Stimulated activated CD8-positive, alpha-beta memory T cell treated with anti-CD3 and anti-CD28 coated beads, Interleukin-7, amount 100 ng/mL, for 48 hours (primary cell): ENCODE measurements around the gene MAPRE3.

Source experiments
- DNase-seq, 2 donors: peaks; one replicate each; pipeline ENCODE4 v3.0.0-alpha.2; 2020; ENCODE audit warnings: low read depth in 1 of 2; ENCODE audit errors: extremely low read depth in 1 of 2

The MAPRE3 gene

DNA sequence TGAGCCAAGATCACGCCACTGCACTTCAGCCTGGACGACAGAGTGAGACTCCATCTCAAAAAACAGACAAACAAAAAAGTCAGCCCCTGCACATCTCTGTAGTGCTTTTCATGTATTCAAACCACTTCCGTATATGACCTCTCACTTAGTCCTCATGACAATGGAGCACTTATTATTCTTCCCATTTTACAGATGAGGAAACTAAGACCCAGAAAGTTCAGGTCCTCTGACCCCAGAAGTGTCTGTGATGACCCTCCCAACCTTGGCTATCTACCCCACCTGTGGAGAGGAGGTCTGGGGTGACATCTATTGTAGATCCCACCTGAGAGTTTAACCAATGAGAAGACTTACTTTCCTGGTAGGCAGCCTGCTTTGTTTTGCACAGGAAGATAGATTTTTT, 21.6 kb upstream of the MAPRE3 start:
- no peak for DNase-seq

DNA sequence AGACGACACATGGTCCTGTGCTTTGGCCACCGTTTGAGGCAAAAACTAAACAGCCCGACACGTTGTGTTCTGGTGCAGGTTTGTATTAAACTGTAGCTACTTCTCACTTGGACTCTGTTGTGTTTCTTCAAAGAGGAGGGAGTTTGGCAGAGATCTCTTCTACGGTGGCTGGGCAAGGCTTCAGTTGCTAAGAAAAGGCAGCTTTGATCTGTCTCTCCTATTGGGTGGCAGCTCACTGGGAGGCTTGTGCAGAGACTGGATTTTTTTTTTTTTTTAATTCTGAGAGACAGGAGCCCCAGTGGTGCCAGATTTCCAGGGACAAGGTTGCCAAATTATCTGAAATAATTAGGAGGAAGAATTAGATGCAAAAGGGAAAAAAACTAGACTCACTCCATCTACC, 20.2 kb upstream of the MAPRE3 start:
- DNase-seq = no peak

DNA sequence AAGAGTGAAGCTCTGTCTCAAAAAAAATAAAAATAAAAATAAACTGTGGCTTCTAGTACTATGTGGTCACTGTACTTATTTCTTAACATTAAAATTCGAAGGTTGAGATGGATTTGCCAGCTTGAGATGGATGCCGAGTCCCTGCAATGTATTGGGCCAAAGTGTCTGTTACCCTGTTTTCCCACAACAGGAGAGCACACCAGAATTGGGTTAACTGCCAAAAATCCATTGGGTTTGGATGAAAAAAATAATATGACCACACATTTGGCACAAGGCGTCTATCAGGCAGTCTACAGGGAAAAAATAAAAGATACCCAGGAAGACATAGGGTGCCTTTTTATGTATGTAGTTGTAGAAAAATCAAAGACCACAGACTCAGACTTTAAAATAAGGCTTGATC, 19.2 kb upstream of the MAPRE3 start:
- no peak for DNase-seq

DNA sequence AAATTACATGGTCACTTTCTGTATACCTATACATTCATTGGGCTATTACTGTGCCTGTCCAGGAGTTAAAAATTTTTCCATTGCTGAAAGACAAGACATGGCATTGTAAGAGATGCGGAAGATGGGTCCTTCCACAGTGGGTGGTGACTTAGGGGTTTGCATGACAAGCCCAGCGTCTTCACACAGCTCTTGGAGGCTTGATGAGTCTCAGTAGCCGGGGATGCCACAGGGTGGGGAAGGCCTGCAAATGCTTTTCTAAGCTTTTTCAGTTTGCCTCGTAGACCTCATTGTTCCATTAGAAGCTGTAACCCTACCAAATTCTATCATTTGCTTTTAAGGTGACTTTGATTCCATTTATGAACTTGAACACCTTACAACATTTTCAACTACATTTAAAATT, 18.1 kb upstream of the MAPRE3 start:
- DNase-seq = no peak

DNA sequence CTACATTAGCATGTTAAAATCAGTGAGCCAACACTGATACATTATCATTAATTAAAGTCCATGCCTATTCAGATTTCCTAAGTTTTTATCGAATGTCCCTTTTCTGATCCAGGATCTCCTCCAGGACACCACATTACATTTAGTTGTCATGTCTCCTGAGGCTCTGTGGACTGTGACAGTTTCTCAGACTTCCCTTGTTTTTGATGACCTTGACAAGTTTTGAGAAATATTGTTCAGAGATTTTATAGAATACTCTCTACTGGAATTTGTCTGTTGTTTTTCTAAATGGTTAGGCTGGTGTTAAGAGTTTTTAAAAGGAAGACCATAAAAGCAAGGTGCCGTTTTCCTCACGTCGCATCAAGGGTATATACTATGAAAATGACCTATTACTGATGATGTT, 16.3 kb upstream of the MAPRE3 start:
- no peak for DNase-seq

DNA sequence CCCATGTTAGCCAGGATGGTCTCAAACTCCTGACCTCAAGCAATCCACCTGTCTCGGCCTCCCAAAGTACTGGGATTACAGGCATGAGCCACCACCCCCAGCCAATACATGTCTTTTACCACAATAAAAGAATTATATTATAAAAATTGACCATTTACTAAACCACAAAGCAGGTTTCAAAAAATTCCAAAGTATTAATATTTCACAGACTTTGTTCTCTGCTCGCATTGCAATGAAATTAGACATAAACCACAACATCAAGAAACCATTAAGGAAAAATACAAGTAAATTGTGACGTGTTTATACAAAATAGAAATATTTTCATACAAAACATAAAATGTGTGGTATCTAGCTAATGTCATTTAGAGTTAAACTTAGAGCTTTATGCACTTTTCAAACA, 13.4 kb upstream of the MAPRE3 start:
- no peak for DNase-seq

DNA sequence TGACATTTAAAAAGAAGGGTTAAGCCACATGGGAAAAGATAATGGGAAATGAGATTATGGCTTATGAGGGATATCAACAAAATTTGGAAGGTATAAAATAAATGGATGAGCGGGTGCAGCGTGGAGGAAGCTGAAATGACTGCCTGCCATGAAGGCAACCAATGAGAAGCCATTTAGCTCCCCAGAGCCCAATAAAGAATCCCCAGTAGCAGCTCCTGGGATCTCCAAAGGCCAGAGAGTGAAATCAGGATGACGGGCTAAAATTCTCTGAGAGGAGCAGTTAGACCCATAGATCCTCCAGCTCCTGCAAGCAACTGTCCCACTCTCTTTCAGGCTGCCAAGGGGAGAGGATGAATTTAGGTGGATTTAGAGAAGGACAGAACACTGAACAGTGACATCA, 12.9 kb upstream of the MAPRE3 start:
- DNase-seq = no peak

DNA sequence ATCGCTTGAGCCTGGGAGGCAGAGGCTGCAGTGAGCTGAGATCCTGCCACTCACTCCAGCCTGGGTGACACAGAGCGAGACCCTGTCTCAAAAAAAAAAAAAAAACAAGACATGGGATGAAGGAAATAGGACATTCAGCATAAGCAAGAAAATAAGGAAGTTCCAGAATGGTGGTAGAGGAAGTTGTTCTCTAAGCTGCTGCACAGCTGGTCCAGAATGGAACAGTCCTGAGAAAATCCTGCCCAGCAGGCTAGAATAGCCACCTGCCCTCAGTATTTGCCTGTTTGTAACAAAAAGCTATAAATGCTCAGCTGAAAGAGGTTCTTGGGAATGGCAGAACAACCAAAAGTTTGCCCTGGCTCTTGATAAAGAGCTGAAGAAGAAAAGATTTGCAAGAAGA, 11.1 kb upstream of the MAPRE3 start:
- no peak for DNase-seq

DNA sequence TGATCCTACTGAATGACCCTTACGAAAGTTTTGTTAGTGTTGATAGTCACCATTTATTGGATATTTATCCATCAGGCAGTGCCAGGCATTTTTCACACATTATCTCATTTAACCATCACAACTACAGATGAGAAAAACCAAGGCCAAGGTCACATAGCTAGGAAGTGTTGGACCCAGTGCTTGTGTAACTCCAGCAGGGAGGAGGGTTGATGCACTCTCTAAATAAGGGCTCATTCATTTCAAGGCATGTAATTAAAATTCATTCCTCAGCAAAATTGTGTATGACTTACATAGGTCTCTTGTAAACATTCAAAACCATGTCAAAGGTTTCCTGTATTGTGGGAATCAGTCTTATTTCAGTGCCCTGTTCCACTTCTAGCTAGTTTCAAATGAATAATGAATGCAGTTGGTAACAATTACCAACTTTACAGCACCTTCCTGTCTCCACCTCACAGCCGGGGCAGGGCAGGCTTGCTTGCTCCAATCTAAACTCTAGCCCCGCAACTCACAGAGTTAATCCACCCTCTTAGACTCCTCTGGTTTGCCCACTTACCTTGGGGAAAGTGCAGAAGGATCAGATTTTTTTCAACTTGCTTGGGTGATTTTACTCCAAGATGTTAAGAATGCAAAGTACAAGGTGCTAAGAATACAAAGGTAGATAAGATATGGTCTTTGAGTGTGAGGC, 5.8 kb upstream of the MAPRE3 start:
- DNase-seq = no peak

DNA sequence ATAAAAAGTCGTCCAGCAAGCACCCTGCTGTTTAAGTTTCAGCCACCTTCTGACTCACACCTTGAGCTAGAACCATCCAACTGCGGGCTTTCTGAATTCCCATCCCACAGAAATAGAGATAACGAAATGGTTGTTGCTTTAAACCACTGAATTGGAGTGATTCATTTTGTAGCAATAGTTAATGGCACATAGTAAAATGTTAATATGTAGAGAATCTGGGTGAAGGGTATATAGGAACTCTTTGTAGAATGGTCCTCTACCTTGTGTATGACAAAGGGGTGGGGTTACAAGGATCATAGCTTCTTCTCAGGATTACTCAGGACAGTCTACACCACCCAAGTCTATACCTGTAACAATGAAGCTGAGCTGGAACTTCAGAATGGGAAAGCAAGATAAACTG, 2.4 kb upstream of the MAPRE3 start:
- no peak for DNase-seq

DNA sequence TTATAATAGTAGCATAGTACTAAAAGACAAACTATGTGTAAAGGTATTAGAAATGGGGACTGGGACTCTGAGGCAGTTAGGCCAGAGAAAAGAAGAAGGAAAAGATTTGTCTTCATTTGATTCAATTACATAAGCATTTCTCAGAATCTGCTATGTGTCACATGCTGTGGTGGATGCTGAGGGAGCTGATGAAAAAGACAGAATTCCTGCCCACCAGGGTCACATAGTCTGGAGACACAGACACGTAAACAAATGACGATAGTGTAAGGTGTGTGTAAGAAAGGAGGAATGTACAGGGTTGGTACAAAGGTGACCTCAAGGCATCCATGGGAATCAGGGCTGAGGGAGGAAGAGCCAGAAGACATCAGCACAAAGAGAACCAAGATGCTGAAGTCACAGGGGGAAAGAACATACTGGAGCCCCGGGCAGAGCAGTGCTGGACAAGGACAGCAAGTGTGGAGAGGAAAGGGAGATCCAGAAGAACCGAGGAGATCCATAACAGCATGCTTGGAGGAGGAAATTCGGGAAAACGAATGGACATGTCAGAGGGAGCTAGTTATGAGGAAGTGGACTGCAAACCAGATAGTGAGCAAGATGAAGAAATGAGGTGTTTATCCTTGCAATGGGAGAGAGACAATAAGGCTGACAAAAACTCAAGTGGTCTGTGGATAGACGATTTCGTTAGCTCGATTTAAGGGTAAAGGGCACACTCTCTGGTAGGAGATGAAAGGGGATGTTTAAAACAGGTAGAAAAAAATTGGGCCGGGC, 1.2 kb upstream of the MAPRE3 start:
- DNase-seq = no peak

DNA sequence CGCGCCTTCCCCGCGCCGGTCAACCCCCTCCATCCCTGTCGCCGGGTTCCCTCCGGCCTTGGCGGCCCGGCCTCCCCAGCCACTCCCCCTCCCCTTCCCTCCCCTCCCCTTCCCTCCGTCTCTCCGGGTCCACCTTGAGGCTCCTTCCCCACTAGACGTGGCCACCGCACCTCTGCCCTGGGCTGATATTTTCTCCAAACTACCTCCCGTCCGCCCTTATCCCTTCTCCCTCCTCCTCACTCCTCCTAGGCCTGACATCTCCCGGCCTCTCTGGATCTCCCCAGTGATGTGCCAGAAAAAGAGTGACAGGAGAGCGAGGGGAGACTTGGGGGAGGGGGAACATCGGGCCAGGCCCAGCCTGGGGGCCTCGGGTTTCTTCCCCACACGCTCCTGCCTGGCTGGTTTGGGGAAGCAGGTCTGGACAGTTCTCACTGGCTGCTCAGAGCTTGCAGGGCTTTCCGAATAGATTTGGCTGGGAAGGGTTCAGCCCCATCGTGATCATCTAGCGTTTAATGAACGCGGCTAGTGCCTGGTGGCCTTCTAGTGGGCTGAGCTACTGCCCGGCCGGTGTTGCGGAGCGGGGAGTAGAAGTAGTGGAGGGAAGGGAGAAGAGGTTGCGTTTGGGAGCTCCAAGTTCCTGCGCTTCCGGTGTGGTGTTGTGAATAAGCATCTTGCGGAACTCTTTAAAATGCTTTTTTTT, 641 bp downstream of the MAPRE3 start:
- no peak for DNase-seq

DNA sequence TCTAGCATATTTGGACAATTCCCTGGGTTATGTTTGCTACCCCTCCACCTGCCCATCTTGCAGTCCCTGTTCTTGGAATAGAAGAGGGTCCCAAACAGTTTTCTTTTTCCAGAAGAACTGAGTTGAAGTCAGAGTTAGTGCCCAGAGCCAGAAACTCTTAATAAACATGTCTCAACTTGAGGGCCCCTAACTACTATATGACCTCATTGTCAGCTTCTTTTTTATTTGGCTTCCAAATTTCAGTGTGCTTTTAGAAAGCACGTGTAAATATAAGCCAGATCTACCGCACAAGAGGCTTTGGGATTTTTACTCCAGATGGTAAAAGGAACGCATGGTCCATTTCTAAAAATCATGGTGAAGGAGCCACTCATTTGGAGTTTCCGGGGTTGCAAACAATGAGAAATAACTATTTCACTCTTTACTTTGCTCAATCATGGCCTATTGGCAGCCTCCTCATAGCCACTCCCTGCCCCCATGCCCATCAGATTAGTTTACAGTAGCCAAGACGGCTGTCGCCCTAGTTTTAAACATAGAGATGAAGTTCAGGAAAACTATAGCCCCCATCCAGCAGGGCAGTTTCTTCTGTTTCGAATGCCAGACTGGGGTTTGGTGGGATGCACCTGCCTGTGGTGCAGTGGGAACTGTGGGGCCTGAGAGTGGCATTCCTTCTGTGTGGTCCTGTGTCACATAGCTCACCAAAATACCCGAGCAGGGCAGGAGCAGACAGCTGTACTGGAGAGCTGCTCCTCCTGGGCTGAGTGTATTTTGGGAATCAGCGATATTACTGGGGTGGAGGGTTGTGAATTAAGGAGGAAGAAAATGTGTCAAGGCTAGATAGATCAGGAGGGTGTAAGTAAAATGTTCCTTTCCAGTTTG, 1.7 kb downstream of the MAPRE3 start:
- no peak for DNase-seq

DNA sequence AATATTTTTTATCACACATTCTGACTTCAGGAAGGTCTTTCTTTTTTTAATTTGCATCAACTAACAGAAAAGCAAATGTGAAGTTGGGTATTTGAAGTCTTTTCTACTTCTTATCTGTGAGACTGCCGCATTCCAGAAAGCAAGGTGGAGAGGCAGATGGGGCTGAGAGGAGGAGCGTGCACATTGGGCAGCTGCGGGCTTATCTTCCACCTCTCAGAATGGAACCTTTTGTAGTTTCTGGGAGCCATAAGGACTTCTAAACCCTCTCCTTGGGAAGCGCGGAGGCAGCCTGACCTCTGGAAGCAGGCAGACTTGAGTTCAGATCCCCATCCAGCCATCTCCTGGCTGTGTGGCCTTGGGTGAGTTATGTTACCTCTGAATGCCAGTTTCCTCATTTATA, 3.9 kb downstream of the MAPRE3 start:
- no peak for DNase-seq

DNA sequence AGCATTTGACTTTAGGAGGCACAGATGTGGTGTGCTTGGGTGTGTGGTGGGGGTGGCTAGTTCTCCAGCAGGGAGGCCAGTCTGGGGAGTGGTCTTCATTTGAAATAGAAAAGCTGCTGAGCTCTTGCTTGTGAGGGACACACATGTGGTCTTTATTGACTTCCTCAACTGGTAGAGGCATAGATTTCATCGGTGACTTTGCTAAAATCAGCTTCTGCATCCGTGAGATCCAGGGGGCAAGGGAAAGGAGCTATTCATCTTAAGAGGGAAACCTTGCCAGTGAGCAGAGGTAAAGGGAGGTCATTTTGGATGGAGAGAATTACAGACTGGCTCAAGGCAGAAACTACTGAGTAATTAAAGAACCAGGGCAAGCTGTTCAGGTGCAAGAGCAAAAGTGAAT, 4.7 kb downstream of the MAPRE3 start:
- DNase-seq = no peak

DNA sequence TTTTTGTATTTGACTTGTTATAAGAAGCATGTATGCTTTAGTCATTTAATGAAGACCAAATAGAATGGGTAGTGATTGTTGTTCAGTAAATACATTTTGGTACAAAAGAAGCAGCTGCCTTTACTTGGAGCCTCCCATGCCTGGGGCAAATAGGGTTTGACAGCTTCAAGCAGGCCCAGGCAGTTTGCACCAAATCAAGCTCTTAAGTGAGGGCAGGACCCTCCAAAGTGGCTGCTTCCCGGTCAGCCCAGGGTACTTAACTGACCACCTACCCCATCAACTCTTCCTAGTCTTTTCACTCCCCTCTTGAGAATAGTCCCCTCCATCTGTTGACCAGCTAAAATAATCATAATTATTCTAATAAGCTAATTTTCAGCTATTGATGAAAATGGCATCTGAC, 5.2 kb downstream of the MAPRE3 start:
- DNase-seq = no peak

DNA sequence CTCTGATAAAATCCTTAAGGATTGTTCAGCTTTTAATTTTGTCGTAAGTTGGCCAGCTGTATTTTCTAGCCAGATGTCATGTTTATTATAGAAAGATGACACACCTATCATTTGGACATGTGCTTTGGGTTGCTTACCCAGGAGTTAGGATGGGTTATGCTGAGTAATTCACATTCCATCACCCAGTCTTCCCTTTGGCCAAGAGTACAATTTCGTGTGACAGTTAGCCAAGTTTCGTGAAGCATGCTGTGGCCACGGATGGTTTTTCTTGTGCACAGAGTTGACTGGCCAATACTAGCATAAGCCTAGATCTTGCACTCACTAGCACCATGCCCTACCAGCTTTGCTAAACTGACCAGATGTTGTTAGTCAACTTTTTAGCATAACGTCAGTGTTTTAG, 5.8 kb downstream of the MAPRE3 start:
- DNase-seq = no peak

DNA sequence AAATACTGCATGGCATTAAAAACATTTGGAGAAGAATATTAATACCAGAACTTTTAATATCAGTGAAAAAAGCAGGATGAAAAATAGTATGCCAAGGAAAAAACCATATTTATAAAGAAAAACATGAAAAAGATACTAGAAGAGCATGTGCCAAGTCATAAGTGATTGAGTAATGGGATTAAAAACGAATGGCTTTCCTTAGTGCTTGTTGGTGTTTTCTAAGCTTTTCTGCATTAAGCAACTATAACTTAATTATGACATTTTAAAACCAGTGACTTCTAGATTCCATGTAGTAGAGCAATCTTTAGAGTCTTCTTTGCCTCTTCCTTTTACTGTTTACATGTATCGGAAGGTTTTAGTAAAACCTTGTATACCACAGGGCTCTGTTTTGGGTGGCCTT, 6.6 kb downstream of the MAPRE3 start:
- no peak for DNase-seq

DNA sequence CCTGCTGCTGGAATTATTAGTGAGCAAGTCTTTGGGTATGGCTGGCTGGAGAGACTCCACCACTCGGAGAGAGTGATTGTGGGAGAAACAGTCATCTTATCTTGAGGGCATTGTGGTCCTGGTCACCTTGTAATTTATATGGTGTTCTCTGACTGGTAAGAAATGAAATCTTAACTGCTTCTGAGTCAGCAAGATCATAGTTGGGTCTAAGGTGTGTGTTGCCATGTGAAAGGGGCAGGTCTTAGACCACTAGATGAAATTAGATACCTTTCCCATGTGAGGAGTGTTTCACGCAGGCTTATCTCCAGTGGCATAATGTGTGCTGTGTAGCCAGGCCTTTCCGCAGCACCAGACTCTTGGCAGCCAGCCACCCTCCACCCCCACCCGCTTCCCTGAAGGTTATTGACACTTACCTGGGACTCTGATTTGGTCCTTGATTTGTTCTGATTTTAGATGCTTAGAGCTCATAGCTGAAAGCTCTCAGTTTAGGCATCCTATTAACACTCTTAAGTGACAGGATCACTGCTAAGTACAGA, 7.7 kb downstream of the MAPRE3 start:
- DNase-seq = no peak

DNA sequence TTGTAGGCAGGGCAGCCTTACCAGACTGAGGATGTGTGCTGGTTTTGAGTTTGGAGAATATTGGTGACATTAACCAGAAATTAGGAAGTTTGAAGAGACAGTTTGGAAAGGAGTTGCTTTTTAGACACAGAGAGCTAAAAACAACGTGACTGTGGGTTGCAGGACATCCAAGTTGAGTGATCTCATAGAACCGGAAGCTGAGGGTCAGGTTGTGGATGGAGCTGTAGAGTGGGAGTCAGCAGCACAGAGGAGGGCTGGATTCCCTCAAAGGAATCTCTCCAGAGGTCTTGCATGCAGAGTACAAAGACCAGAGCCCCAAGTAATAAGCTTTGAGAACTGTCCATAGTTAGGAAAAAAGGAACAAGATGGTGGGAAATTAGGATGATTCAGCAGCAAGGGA, 9.3 kb downstream of the MAPRE3 start:
- no peak for DNase-seq

DNA sequence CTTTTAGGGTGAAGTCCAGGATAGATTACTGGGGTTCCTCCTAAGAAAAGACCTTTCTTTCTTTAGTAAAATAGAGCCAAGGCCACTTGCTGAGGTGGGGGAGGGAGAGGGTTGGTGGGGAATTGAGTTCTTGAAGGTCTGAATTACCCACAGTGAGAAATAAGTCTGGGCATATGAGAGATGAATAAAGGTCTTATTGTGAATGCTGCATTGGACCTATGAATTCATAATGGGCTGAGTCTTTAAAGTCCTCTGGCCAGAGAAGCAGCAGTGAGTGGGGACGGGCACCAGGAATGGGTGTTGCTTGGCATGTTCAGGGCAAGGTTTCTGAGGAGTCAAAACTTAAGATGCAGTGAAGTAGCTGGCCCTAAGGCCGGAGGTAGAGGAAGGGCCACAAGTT, 10.5 kb downstream of the MAPRE3 start:
- no peak for DNase-seq
